Measurements from ENCODE around the gene GAB3. TPM values are rescaled to one million over a fixed set of nuclear protein-coding genes. Genes with fewer than 3 reads are reported as not detected.

GAB3 gene
- total RNA-seq, 4 donors from 2014 or later: 3.5 to 7.4 (median 5.0) TPM

DNA sequence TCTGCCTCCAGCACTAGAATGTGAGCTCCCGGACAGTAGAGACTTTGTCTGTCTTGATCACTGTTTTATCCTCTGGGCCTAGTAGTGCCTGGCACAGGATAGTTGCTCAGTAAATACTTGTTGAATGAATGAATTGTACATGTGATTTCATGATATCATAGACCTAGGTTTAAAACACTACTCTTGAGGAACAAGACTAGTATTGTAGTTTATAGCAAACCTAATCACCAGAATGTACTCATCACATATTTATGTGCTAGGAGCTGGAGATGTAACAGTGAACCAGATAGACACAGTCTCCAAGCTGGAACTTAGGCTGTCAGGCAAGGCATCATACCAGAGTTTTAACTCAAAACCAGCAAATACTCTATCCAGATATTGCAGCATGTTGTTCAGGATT is 23.5 kb downstream of the GAB3 start:
- DNase-seq: no peak
- no peaks in the 10 kb centered on the region for H3K27me3 ChIP-seq
- TF ChIP-seq POLR2A (IDR thresholded peaks at IDR 0.05): no peak
- TF ChIP-seq, protein P1, sequence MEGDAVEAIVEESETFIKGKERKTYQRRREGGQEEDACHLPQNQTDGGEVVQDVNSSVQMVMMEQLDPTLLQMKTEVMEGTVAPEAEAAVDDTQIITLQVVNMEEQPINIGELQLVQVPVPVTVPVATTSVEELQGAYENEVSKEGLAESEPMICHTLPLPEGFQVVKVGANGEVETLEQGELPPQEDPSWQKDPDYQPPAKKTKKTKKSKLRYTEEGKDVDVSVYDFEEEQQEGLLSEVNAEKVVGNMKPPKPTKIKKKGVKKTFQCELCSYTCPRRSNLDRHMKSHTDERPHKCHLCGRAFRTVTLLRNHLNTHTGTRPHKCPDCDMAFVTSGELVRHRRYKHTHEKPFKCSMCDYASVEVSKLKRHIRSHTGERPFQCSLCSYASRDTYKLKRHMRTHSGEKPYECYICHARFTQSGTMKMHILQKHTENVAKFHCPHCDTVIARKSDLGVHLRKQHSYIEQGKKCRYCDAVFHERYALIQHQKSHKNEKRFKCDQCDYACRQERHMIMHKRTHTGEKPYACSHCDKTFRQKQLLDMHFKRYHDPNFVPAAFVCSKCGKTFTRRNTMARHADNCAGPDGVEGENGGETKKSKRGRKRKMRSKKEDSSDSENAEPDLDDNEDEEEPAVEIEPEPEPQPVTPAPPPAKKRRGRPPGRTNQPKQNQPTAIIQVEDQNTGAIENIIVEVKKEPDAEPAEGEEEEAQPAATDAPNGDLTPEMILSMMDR (IDR thresholded peaks at IDR 0.05): no peak
- H3K4me1 ChIP-seq: peaks cover 0 to 14% (median 0%) of the 10 kb centered on the region in 4 donors
- H3K4me3 ChIP-seq: no peak overlapping the region
- no peaks in the 10 kb centered on the region for H3K9me3 ChIP-seq
- H3K27ac ChIP-seq: peak overlapping the region in 2 of 4 donors; percentile 63 to 85
- no peaks in the 10 kb centered on the region for H3K36me3 ChIP-seq

- H3K4me3 ChIP-seq: no peak overlapping the region
Observed at GRCh38 chrX:154724993-154725756, 25.7 kb downstream of the GAB3 start.

DNA sequence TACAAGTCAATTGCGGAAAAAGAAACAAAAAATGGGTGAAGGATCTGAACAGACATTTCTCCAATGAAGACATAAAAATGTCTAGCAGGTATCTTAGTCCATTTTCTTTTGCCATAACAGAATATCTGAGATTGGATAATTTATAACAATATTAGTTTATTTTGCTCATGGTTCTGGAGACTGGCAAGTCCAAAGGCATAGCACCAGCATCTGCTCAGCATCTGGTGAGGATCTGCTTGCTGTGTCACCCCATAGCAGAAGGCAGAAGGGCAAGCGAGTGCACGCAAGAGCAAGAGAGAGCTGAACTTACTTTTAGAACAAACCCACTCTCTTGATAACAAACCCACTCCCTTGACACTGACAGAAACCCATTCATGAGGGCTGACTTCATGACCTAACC is 29.7 kb downstream of the GAB3 start:
- Histone ChIP-seq H3K36me3 (no peaks in the 10 kb centered on the region), H3K27me3 (no peaks in the 10 kb centered on the region), H3K4me3 (no peak overlapping the region), H3K4me1 (no peaks in the 10 kb centered on the region), H3K27ac (no peak overlapping the region), H3K9me3 (no peaks in the 10 kb centered on the region)
- no peak for TF ChIP-seq POLR2A (IDR thresholded peaks at IDR 0.05)
- TF ChIP-seq, protein P1 (IDR thresholded peaks at IDR 0.05): no peak
- no peak for DNase-seq

More at GRCh38 chrX:154724993-154725756, 25.7 kb downstream of the GAB3 start:
- no peaks in the 10 kb centered on the region for H3K27me3 ChIP-seq
- H3K36me3 ChIP-seq: no peaks in the 10 kb centered on the region
- DNase-seq: no peak
- H3K4me1 ChIP-seq: peaks cover 0 to 7% (median 0%) of the 10 kb centered on the region in 4 donors
- TF ChIP-seq, protein P1 (IDR thresholded peaks at IDR 0.05): peak in 1 of 6 experiments; percentile 8
- TF ChIP-seq POLR2A (IDR thresholded peaks at IDR 0.05): no peak
- no peaks in the 10 kb centered on the region for H3K9me3 ChIP-seq
- peak overlapping the region in 2 of 4 donors; percentile 13 to 46 for H3K27ac ChIP-seq

GRCh38 chrX:154720067-154720466 is 30.8 kb downstream of the GAB3 start:
- Histone ChIP-seq H3K9me3 (no peaks in the 10 kb centered on the region), H3K27ac (no peak overlapping the region), H3K36me3 (no peaks in the 10 kb centered on the region), H3K27me3 (no peaks in the 10 kb centered on the region), H3K4me1 (no peaks in the 10 kb centered on the region), H3K4me3 (no peak overlapping the region)
- TF ChIP-seq POLR2A (IDR thresholded peaks at IDR 0.05): no peak
- TF ChIP-seq, protein P1 (IDR thresholded peaks at IDR 0.05): no peak
- no peak for DNase-seq

DNA sequence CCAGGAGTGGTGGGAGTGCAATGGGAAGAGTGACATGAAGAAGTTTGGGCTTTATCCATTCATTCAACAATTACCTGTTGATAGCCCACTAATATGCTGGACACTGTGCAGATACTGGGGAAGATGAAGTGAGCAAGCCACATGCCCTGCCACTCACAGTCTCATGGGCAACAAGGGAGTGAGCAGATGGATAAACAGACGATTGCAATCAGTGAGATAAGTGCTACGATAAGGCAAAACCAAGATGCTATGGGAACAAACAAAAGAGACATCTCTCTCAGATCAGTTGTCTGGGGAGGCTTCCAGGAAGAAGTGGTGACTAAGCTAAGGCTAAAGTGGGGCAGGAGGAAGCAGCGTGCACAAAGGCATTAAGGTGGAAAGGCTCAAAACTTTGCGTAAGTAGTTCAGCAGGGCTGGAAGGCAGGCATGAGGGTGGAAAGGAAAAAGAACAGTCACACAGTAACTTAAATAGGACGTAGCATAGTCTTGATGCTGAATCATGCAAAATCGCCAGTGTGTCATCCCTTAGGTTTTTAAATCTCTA is 31.7 kb downstream of the GAB3 start:
- H3K4me1 ChIP-seq: no peaks in the 10 kb centered on the region
- no peaks in the 10 kb centered on the region for H3K9me3 ChIP-seq
- no peaks in the 10 kb centered on the region for H3K27me3 ChIP-seq
- TF ChIP-seq POLR2A (IDR thresholded peaks at IDR 0.05): no peak
- TF ChIP-seq, protein P1 (IDR thresholded peaks at IDR 0.05): no peak
- DNase-seq: no peak
- peak overlapping the region in 1 of 4 donors; percentile 32 for H3K27ac ChIP-seq
- H3K36me3 ChIP-seq: no peaks in the 10 kb centered on the region
- no peak overlapping the region for H3K4me3 ChIP-seq
